Neural progenitor cell (in vitro differentiated cells): ENCODE results near the gene ZNF319. TPM values are rescaled to one million over a fixed set of nuclear protein-coding genes. Genes with fewer than 3 reads are reported as not detected.

Source experiments
- DNase-seq: peaks from one replicate; pipeline ENCODE4 v3.0.0-alpha.2; 2016; ENCODE audit warnings: low spot score
- H2AFZ ChIP-seq: fragments of 200-600 bp; sonication (generic); replicated peaks from 2 replicates; pipeline ENCODE4 v1.6.1; 2016; ENCODE audit warnings: antibody characterized with exemption
- H3F3A ChIP-seq: fragments of 200-600 bp; sonication (generic); 2 replicates; pipeline ENCODE4 v1.6.1; 2016; ENCODE audit warnings: antibody characterized with exemption, low read depth
- H3K27ac ChIP-seq: fragments of 200-600 bp; sonication (generic); 2 replicates; pipeline ENCODE4 v1.5.1; 2016; ENCODE audit warnings: mild to moderate bottlenecking
- H3K27me3 ChIP-seq: fragments of 200-600 bp; sonication (generic); 2 replicates; pipeline ENCODE4 v1.6.1; 2016; ENCODE audit warnings: mild to moderate bottlenecking, moderate library complexity
- H3K36me3 ChIP-seq: fragments of 200-600 bp; sonication (generic); 2 replicates; pipeline ENCODE4 v1.5.1; 2016
- H3K4me1 ChIP-seq: fragments of 200-600 bp; sonication (generic); 2 replicates; pipeline ENCODE4 v1.6.1; 2016; ENCODE audit warnings: mixed run types
- H3K4me2 ChIP-seq: fragments of 200-600 bp; sonication (generic); 2 replicates; pipeline ENCODE4 v1.6.1; 2016
- H3K4me3 ChIP-seq: fragments of 200-600 bp; sonication (generic); 2 replicates; pipeline ENCODE4 v1.5.1; 2016
- H3K79me2 ChIP-seq: fragments of 200-600 bp; sonication (generic); 2 replicates; pipeline ENCODE4 v1.6.1; 2016; ENCODE audit warnings: low read depth
- H3K9ac ChIP-seq: fragments of 200-600 bp; sonication (generic); 2 replicates; pipeline ENCODE4 v1.6.1; 2016
- H3K9me3 ChIP-seq: fragments of 200-600 bp; sonication (generic); 2 replicates; pipeline ENCODE4 v1.5.1; 2016; ENCODE audit warnings: low read depth
- H4K20me1 ChIP-seq: fragments of 200-600 bp; sonication (generic); 2 replicates; pipeline ENCODE4 v1.6.1; 2016; ENCODE audit warnings: low read depth
- H3K27ac Mint-ChIP-seq: 3 replicates; pipeline ENCODE4 v1.8.0; 2021; ENCODE audit warnings: mixed read lengths
- H3K27me3 Mint-ChIP-seq: 2 replicates; pipeline ENCODE4 v1.8.0; 2022; ENCODE audit warnings: low read depth, mild to moderate bottlenecking, inconsistent platforms, moderate library complexity, mixed read lengths; ENCODE audit not compliant: insufficient read depth
- H3K36me3 Mint-ChIP-seq: 3 replicates; pipeline ENCODE4 v1.8.0; 2021; ENCODE audit warnings: mixed read lengths
- H3K4me1 Mint-ChIP-seq: 3 replicates; pipeline ENCODE4 v1.8.0; 2021; ENCODE audit warnings: mixed read lengths
- H3K4me3 Mint-ChIP-seq: 3 replicates; pipeline ENCODE4 v1.8.0; 2021; ENCODE audit warnings: mild to moderate bottlenecking, moderate library complexity, mixed read lengths
- H3K9me3 Mint-ChIP-seq: 3 replicates; pipeline ENCODE4 v1.8.0; 2020; ENCODE audit warnings: mixed read lengths
- CTCF ChIP-seq: fragments of 200-600 bp; sonication (generic); IDR thresholded peaks from 2 replicates; pipeline ENCODE4 v1.5.1; 2017; ENCODE audit warnings: antibody characterized with exemption, mild to moderate bottlenecking
- EZH2 ChIP-seq: fragments of 200-600 bp; sonication (generic); IDR thresholded peaks from 2 replicates; pipeline ENCODE4 v1.6.1; 2017; ENCODE audit warnings: antibody characterized with exemption, mild to moderate bottlenecking, moderate library complexity
- EZH2phosphoT487 ChIP-seq: fragments of 200-600 bp; sonication (generic); IDR thresholded peaks from 2 replicates; pipeline ENCODE4 v1.6.1; 2017; ENCODE audit warnings: antibody characterized with exemption
- total RNA-seq: library from RNA; depleted of rRNA; stranded (reverse); fragments of >200 nt; gene quantifications from 2 replicates; pipeline ENCODE4 v1.2.3, GENCODE V29; 2015; ENCODE audit warnings: low replicate concordance

ZNF319 gene
- 1.4 and 5.5 TPM in 2 replicates for total RNA-seq

- Histone ChIP-seq H2AFZ (peak within 1 kb of the TSS; percentile 89), H3K27me3 (no peaks in the 10 kb centered on the region), H3K4me1 (peaks cover 8% of the 10 kb centered on the region), H3K27ac (no peak within 1 kb of the TSS), H3K9me3 (no peaks in the 10 kb centered on the region), H4K20me1 (peaks cover 23% of the 10 kb centered on the region), H3K9ac (peak within 1 kb of the TSS; percentile 89), H3K36me3 (no peaks in the 10 kb centered on the region), H3K4me2 (peak within 1 kb of the TSS; percentile 90), H3K4me3 (peak within 1 kb of the TSS; percentile 62), H3F3A (peaks cover 31% of the 10 kb centered on the region), H3K79me2 (no peaks in the 10 kb centered on the region)
- Mint-ChIP-seq H3K27ac (no peak within 1 kb of the TSS), H3K36me3 (peaks cover 10% of the 10 kb centered on the region), H3K9me3 (no peaks in the 10 kb centered on the region), H3K27me3 (peaks cover 5% of the 10 kb centered on the region), H3K4me3 (peak within 1 kb of the TSS; percentile 93), H3K4me1 (peaks cover 23% of the 10 kb centered on the region)
- peak; percentile 72 for DNase-seq
- TF ChIP-seq EZH2phosphoT487 (peak; percentile 13), CTCF (peak; percentile 2), EZH2 (no peak)
Observed at GRCh38 chr16:57999971-58000705, at the start of gene ZNF319. Gene ZNF319 (minus strand): TSS chr16:58000672. CDS start chr16:57998265, 2,407 bp downstream.

GRCh38 chr16:58049232-58050185, 49.0 kb upstream of the ZNF319 start:
- no peak for DNase-seq
- no peaks in the 10 kb centered on the region for H3K36me3 Mint-ChIP-seq
- Histone ChIP-seq H4K20me1 (no peaks in the 10 kb centered on the region), H3K4me3 (no peak overlapping the region), H3K4me1 (peaks cover 12% of the 10 kb centered on the region), H3F3A (peaks cover 4% of the 10 kb centered on the region), H2AFZ (no peak overlapping the region), H3K79me2 (no peaks in the 10 kb centered on the region), H3K9me3 (no peaks in the 10 kb centered on the region), H3K4me2 (no peak overlapping the region), H3K9ac (no peak overlapping the region), H3K27ac (no peak overlapping the region), H3K36me3 (no peaks in the 10 kb centered on the region), H3K27me3 (no peaks in the 10 kb centered on the region)
- TF ChIP-seq CTCF (no peak), EZH2phosphoT487 (no peak), EZH2 (no peak)
- no peaks in the 10 kb centered on the region for H3K9me3 Mint-ChIP-seq
- H3K27ac Mint-ChIP-seq, result peak overlapping the region; percentile 25
- H3K27me3 Mint-ChIP-seq, result peaks cover 2% of the 10 kb centered on the region
- H3K4me3 Mint-ChIP-seq, result no peak overlapping the region
- peaks cover 22% of the 10 kb centered on the region for H3K4me1 Mint-ChIP-seq

- no peak overlapping the region for H2AFZ ChIP-seq
- Mint-ChIP-seq H3K36me3 (no peaks in the 10 kb centered on the region), H3K27me3 (peaks cover 2% of the 10 kb centered on the region), H3K4me1 (peaks cover 22% of the 10 kb centered on the region), H3K9me3 (no peaks in the 10 kb centered on the region), H3K27ac (peak overlapping the region; percentile 31), H3K4me3 (no peak overlapping the region)
- peaks cover 12% of the 10 kb centered on the region for H3K4me1 ChIP-seq
- no peak for DNase-seq
- no peaks in the 10 kb centered on the region for H3K36me3 ChIP-seq
- H3K9me3 ChIP-seq, result no peaks in the 10 kb centered on the region
- no peaks in the 10 kb centered on the region for H3K27me3 ChIP-seq
- no peaks in the 10 kb centered on the region for H3K79me2 ChIP-seq
- H3K27ac ChIP-seq, result no peak overlapping the region
- no peak overlapping the region for H3K4me3 ChIP-seq
- TF ChIP-seq CTCF, result no peak
- TF ChIP-seq EZH2phosphoT487, result no peak
- TF ChIP-seq EZH2, result no peak
- no peaks in the 10 kb centered on the region for H4K20me1 ChIP-seq
- H3K4me2 ChIP-seq, result no peak overlapping the region
- H3K9ac ChIP-seq, result no peak overlapping the region
- H3F3A ChIP-seq, result peaks cover 4% of the 10 kb centered on the region
Observed at GRCh38 chr16:58048494-58049231, 48.2 kb upstream of the ZNF319 start.
